H9 (cell line): ENCODE results near the gene FRS3. TPM values are rescaled to one million over a fixed set of nuclear protein-coding genes. Genes with fewer than 3 reads are reported as not detected.

ENCODE experiments used
- DNase-seq: peaks from one replicate; pipeline ENCODE4 v3.0.0-alpha.2; 2017
- H2AFZ ChIP-seq: one replicate; pipeline ENCODE4 v1.6.1; 2013; ENCODE audit warnings: mild to moderate bottlenecking, low read length, control low read depth, moderate library complexity
- H2AK5ac ChIP-seq: 2 replicates; pipeline ENCODE4 v1.6.1; 2013; ENCODE audit warnings: low read length, control low read depth, mixed read lengths; ENCODE audit not compliant: insufficient read length
- H2BK120ac ChIP-seq: one replicate; pipeline ENCODE4 v1.6.1; 2013; ENCODE audit warnings: low read depth, mild to moderate bottlenecking, low read length, control low read depth, inconsistent platforms; ENCODE audit not compliant: poor library complexity, severe bottlenecking
- H2BK12ac ChIP-seq: 2 replicates; pipeline ENCODE4 v1.6.1; 2013; ENCODE audit warnings: low read length, control low read depth, mixed read lengths, low read depth; ENCODE audit not compliant: insufficient read length
- H2BK15ac ChIP-seq: 2 replicates; pipeline ENCODE4 v1.6.1; 2013; ENCODE audit warnings: low read depth, low read length, control low read depth
- H2BK20ac ChIP-seq: one replicate; pipeline ENCODE4 v1.6.1; 2013; ENCODE audit warnings: low read depth, mild to moderate bottlenecking, low read length, control low read depth, inconsistent platforms; ENCODE audit not compliant: poor library complexity, severe bottlenecking
- H2BK5ac ChIP-seq: 2 replicates; pipeline ENCODE4 v1.6.1; 2013; ENCODE audit warnings: low read length, control low read depth, mixed read lengths; ENCODE audit not compliant: insufficient read length
- H3K14ac ChIP-seq: 2 replicates; pipeline ENCODE4 v1.6.1; 2013; ENCODE audit warnings: low read length, control low read depth; ENCODE audit not compliant: insufficient read depth
- H3K18ac ChIP-seq: 2 replicates; pipeline ENCODE4 v1.6.1; 2013; ENCODE audit warnings: low read depth, mild to moderate bottlenecking, mixed read lengths, low read length, control low read depth; ENCODE audit not compliant: insufficient read length
- H3K23ac ChIP-seq: 2 replicates; pipeline ENCODE4 v1.6.1; 2013; ENCODE audit warnings: low read length, control low read depth, mixed read lengths, low read depth; ENCODE audit not compliant: insufficient read length
- H3K23me2 ChIP-seq: 2 replicates; pipeline ENCODE4 v1.6.1; 2013; ENCODE audit warnings: low read depth, mild to moderate bottlenecking, mixed read lengths, low read length, control low read depth; ENCODE audit not compliant: insufficient read length, poor library complexity, severe bottlenecking
- H3K27ac ChIP-seq: 2 replicates; pipeline ENCODE4 v1.5.1; 2013; ENCODE audit warnings: low read length, control low read depth, mixed read lengths, low read depth; ENCODE audit not compliant: insufficient read length
- H3K27me3 ChIP-seq: 2 replicates; pipeline ENCODE4 v1.6.1; 2013; ENCODE audit warnings: low read length, control low read depth, inconsistent platforms; ENCODE audit not compliant: insufficient read depth
- H3K4ac ChIP-seq: 2 replicates; pipeline ENCODE4 v1.6.1; 2013; ENCODE audit warnings: low read depth, mild to moderate bottlenecking, control low read depth, inconsistent platforms, low read length, moderate library complexity
- H3K4me1 ChIP-seq: 2 replicates; pipeline ENCODE4 v1.6.1; 2013; ENCODE audit warnings: low read length, control low read depth, inconsistent platforms; ENCODE audit not compliant: insufficient read depth
- H3K4me2 ChIP-seq: 2 replicates; pipeline ENCODE4 v1.6.1; 2013; ENCODE audit warnings: low read length, control low read depth, mixed read lengths; ENCODE audit not compliant: insufficient read length, insufficient read depth
- H3K56ac ChIP-seq: 2 replicates; pipeline ENCODE4 v1.6.1; 2013; ENCODE audit warnings: low read depth, mild to moderate bottlenecking, mixed read lengths, low read length, control low read depth; ENCODE audit not compliant: insufficient read length
- H3K79me1 ChIP-seq: 2 replicates; pipeline ENCODE4 v1.6.1; 2013; ENCODE audit warnings: low read depth, mild to moderate bottlenecking, moderate library complexity, low read length, control low read depth, inconsistent platforms; ENCODE audit not compliant: insufficient read depth, poor library complexity, severe bottlenecking
- H3K79me2 ChIP-seq: 2 replicates; pipeline ENCODE4 v1.6.1; 2013; ENCODE audit warnings: low read length, control low read depth, inconsistent platforms; ENCODE audit not compliant: insufficient read depth
- H3K9ac ChIP-seq: 2 replicates; pipeline ENCODE4 v1.6.1; 2013; ENCODE audit warnings: low read length, control low read depth, mixed read lengths; ENCODE audit not compliant: insufficient read length; ENCODE audit errors: extremely low read depth
- H3K9me3 ChIP-seq: one replicate; pipeline ENCODE4 v1.6.1; 2013; ENCODE audit warnings: low read depth, low read length, inconsistent platforms; ENCODE audit not compliant: control insufficient read depth
- H3T11ph ChIP-seq: one replicate; pipeline ENCODE4 v1.6.1; 2013; ENCODE audit warnings: mild to moderate bottlenecking, low read length, control low read depth, inconsistent platforms
- H4K20me1 ChIP-seq: one replicate; pipeline ENCODE4 v1.6.1; 2013; ENCODE audit not compliant: control insufficient read depth, insufficient read length, insufficient read depth
- H4K5ac ChIP-seq: 2 replicates; pipeline ENCODE4 v1.6.1; 2013; ENCODE audit warnings: low read depth, mild to moderate bottlenecking, mixed read lengths, low read length, control low read depth; ENCODE audit not compliant: insufficient read length
- H4K8ac ChIP-seq: replicated peaks from 2 replicates; pipeline ENCODE4 v1.6.1; 2013; ENCODE audit warnings: low read length, control low read depth, mixed read lengths, low read depth; ENCODE audit not compliant: insufficient read length
- H4K91ac ChIP-seq: 2 replicates; pipeline ENCODE4 v1.6.1; 2013; ENCODE audit warnings: low read depth, mild to moderate bottlenecking, moderate library complexity, mixed read lengths, low read length, control low read depth; ENCODE audit not compliant: insufficient read length
- H3K27ac Mint-ChIP-seq, 3 experiments: 2 replicates in 2 of 3; 3 replicates in 1 of 3; pipeline ENCODE4 v1.8.0; 2020 to 2021; ENCODE audit warnings: mixed read lengths in 3 of 3, mild to moderate bottlenecking in 1 of 3, moderate library complexity in 1 of 3
- H3K27me3 Mint-ChIP-seq: 2 replicates; pipeline ENCODE4 v1.8.0; 2021; ENCODE audit warnings: low read depth, mild to moderate bottlenecking, moderate library complexity, mixed read lengths
- H3K36me3 Mint-ChIP-seq, 3 experiments: 2 replicates in 2 of 3; 3 replicates in 1 of 3; pipeline ENCODE4 v1.8.0; 2020 to 2021; ENCODE audit warnings: low read depth in 3 of 3, mixed read lengths in 3 of 3; ENCODE audit not compliant: insufficient read depth in 1 of 3
- H3K4me1 Mint-ChIP-seq, 2 experiments: 2 replicates each; pipeline ENCODE4 v1.8.0; 2020; ENCODE audit warnings: mixed read lengths in 2 of 2
- H3K4me3 Mint-ChIP-seq, 2 experiments: 2 replicates in 1 of 2; 3 replicates in 1 of 2; pipeline ENCODE4 v1.8.0; 2020 to 2021; ENCODE audit warnings: mild to moderate bottlenecking in 2 of 2, mixed read lengths in 2 of 2, moderate library complexity in 1 of 2
- H3K9me3 Mint-ChIP-seq, 2 experiments: 2 replicates in 1 of 2; 3 replicates in 1 of 2; pipeline ENCODE4 v1.8.0; 2020; ENCODE audit warnings: mild to moderate bottlenecking in 2 of 2, mixed read lengths in 2 of 2, moderate library complexity in 1 of 2
- CTCF ChIP-seq: fragments of 200-600 bp; sonication (generic); conservative IDR thresholded peaks from 3 replicates; pipeline ENCODE4 v1.8.0; 2021; ENCODE audit warnings: antibody characterized with exemption, mild to moderate bottlenecking
- WGBS: extraction: QIAGEN DNeasy Blood & Tissue Kit; methylation state at CpG from one replicate; pipeline ENCODE4 v1.1.7; 2013; ENCODE audit warnings: missing lambda C conversion rate, low lambda C conversion rate, mixed read lengths; ENCODE audit not compliant: insufficient read length; ENCODE audit errors: extremely low coverage; 5-methylcytosine and 5-hydroxymethylcytosine counted together
- total RNA-seq: library from RNA; stranded (reverse); gene quantifications from 2 replicates; pipeline ENCODE4 v1.2.1, GENCODE V29; 2021

The FRS3 gene
- total RNA-seq, 1 experiment from 2014 or later = 4.8 TPM

- Mint-ChIP-seq H3K4me1 (peaks cover 27 to 29% of the 10 kb centered on the region in 2 experiments), H3K4me3 (peak overlapping the region; percentile 54 to 79; a peak in 4 of 5 replicates), H3K27me3 (peaks cover 27% of the 10 kb centered on the region), H3K9me3 (no peaks in the 10 kb centered on the region; a peak in 1 of 5 replicates), H3K27ac (no peak overlapping the region), H3K36me3 (no peaks in the 10 kb centered on the region)
- Histone ChIP-seq H3K9me3 (no peaks in the 10 kb centered on the region), H2BK5ac (no peak overlapping the region), H4K91ac (no peak overlapping the region), H2BK12ac (no peak overlapping the region), H3K4ac (no peak overlapping the region), H3K79me1 (no peaks in the 10 kb centered on the region), H2BK20ac (no peak overlapping the region), H3K27ac (no peak overlapping the region), H3K4me2 (peak overlapping the region; percentile 55), H3K27me3 (no peaks in the 10 kb centered on the region), H2BK120ac (no peak overlapping the region), H4K5ac (no peak overlapping the region), H3K23me2 (peaks cover 12% of the 10 kb centered on the region), H3K4me1 (no peaks in the 10 kb centered on the region; the same call in 1 of the 2 replicates), H3K9ac (no peak overlapping the region), H3K56ac (no peak overlapping the region), H3K18ac (no peak overlapping the region), H4K20me1 (no peaks in the 10 kb centered on the region), H4K8ac (no peak overlapping the region), H2AFZ (no peak overlapping the region), H2BK15ac (no peak overlapping the region), H3T11ph (no peak overlapping the region), H3K14ac (no peak overlapping the region), H3K79me2 (no peaks in the 10 kb centered on the region), H2AK5ac (no peak overlapping the region), H3K23ac (no peak overlapping the region)
- WGBS = no CpG with 5 or more reads among the region's 6 CpGs
- no peak for TF ChIP-seq CTCF
- DNase-seq = peak; percentile 43
Observed at GRCh38 chr6:41736186-41736733, 43.4 kb downstream of the FRS3 start.
